ENCODE measurements around the gene SHKBP1. TPM values are rescaled to one million over a fixed set of nuclear protein-coding genes. Genes with fewer than 3 reads are reported as not detected.

The SHKBP1 gene
- total and polyA plus RNA-seq, 2 of the 8 experiments (the other 6 are each of a cell fraction or from before 2014, with no cell fraction given), result 74.6 to 98.8 TPM

DNA sequence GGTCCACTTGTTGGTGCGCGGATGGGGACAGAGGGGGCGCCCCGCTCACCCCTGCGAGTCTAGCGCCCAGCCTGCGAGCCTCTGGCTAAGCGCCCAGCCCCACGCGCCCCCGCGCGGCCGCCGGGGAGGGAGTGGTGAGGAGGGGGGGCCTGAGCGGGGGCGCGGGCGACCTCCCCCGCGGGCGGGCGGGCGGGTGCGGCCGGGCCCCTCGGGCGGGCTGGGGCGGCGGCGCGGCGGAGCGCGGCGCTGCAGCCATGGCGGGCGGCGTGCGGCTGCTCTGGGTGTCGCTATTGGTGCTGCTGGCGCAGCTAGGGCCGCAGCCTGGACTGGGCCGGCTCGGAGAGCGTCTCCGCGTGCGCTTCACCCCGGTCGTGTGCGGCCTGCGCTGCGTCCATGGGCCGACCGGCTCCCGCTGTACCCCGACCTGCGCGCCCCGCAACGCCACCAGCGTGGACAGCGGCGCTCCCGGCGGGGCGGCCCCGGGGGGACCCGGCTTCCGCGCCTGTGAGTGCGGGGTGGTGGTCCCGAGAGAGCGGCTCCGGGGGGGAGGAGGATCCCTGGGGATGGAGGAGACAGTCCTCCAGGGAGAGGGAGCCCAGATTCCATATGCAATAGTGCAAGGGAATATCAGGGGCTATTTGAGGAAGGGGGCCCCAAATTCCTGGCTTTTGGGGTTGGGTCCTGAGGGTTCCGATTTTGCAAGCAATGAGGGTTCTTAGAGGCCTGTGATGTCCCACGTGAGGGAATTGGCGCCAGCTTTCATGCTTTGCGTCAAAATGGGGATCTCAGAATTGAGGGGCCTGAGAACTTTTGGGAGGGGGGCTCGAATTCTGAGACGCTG, 24.7 kb downstream of the SHKBP1 start, which contains the start of gene LTBP4 (continued):
- TF ChIP-seq RXRA (IDR thresholded peaks at IDR 0.05; ENCODE audit: insufficient read depth, low read depth, low read length) (no peak), NRF1 (IDR thresholded peaks at IDR 0.05; ENCODE audit: low read depth, low read length) (no peak), SIRT6 (IDR thresholded peaks at IDR 0.05; ENCODE audit: low read length) (no peak), SUZ12 (IDR thresholded peaks at IDR 0.05; ENCODE audit: low read length) (peak; percentile 52; the same call in 1 of the 2 replicates), EZH2 (IDR thresholded peaks at IDR 0.05; ENCODE audit: low read depth, low read length, severe bottlenecking) (peak; percentile 43), KDM4A (IDR thresholded peaks at IDR 0.05; ENCODE audit: low read depth, low read length, severe bottlenecking) (peak; percentile 53), CTBP2 (IDR thresholded peaks at IDR 0.05; ENCODE audit: borderline replicate concordance, insufficient read depth, insufficient read length, low read length) (no peak)
- TF ChIP-seq, protein P1, sequence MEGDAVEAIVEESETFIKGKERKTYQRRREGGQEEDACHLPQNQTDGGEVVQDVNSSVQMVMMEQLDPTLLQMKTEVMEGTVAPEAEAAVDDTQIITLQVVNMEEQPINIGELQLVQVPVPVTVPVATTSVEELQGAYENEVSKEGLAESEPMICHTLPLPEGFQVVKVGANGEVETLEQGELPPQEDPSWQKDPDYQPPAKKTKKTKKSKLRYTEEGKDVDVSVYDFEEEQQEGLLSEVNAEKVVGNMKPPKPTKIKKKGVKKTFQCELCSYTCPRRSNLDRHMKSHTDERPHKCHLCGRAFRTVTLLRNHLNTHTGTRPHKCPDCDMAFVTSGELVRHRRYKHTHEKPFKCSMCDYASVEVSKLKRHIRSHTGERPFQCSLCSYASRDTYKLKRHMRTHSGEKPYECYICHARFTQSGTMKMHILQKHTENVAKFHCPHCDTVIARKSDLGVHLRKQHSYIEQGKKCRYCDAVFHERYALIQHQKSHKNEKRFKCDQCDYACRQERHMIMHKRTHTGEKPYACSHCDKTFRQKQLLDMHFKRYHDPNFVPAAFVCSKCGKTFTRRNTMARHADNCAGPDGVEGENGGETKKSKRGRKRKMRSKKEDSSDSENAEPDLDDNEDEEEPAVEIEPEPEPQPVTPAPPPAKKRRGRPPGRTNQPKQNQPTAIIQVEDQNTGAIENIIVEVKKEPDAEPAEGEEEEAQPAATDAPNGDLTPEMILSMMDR (IDR thresholded peaks at IDR 0.05; ENCODE audit: control extremely low read depth in 1 of 3, insufficient read depth in 1 of 3, low read depth in 1 of 3, low read length in 3 of 3), result peak in 2 of 3 experiments; percentile 29 to 47; a peak in 3 of 4 replicates
